Fibroblast of mammary gland (primary cell): ENCODE results near the gene HOXC6.

ENCODE experiments used
- DNase-seq: peaks from one replicate; pipeline ENCODE4 v3.0.0-alpha.2; 2010; ENCODE audit warnings: low read depth
- H3K4me3 ChIP-seq: 2 replicates; pipeline ENCODE4 v1.5.1; 2011; ENCODE audit warnings: low read depth, mild to moderate bottlenecking, low read length, moderate library complexity; ENCODE audit not compliant: control insufficient read depth
- CTCF ChIP-seq: conservative IDR thresholded peaks from 2 replicates; pipeline ENCODE4 v1.5.1; 2011; ENCODE audit warnings: low read depth, low read length, inconsistent platforms; ENCODE audit not compliant: control insufficient read depth, insufficient read depth

HOXC6 gene

GRCh38 chr12:54032086-54032619 is 3.9 kb downstream of the HOXC6 start:
- no peak for TF ChIP-seq CTCF
- no peak for DNase-seq
- no peak overlapping the region for H3K4me3 ChIP-seq

- H3K4me3 ChIP-seq: peak within 1 kb of the TSS; percentile 52
- TF ChIP-seq CTCF: peak; percentile 98
- peak; percentile 98 for DNase-seq
Observed at GRCh38 chr12:54032627-54033100, 4.4 kb downstream of the HOXC6 start, which contains the start of gene HOXC5. Gene HOXC5, plus strand, starts transcription at chr12:54033050. Its CDS starts 73 bp downstream, at chr12:54033123.

- H3K4me3 ChIP-seq: peak overlapping the region; percentile 52
- TF ChIP-seq CTCF: no peak
- DNase-seq: peak; percentile 60
Observed at GRCh38 chr12:54033106-54033979, 5.1 kb downstream of the HOXC6 start.

- peak overlapping the region; percentile 52 for H3K4me3 ChIP-seq
- TF ChIP-seq CTCF: no peak
- DNase-seq: peak; percentile 66
Observed at GRCh38 chr12:54033980-54034784, 5.9 kb downstream of the HOXC6 start.

GRCh38 chr12:54034785-54035310 is 6.6 kb downstream of the HOXC6 start:
- TF ChIP-seq CTCF: no peak
- H3K4me3 ChIP-seq: peak overlapping the region; percentile 52
- DNase-seq: no peak

GRCh38 chr12:54035568-54036264 is 7.5 kb downstream of the HOXC6 start:
- DNase-seq: no peak
- H3K4me3 ChIP-seq: no peak overlapping the region

More at GRCh38 chr12:54035568-54036264, 7.5 kb downstream of the HOXC6 start:
- TF ChIP-seq CTCF: no peak
